ENCODE measurements around the gene GPC6.

DNA sequence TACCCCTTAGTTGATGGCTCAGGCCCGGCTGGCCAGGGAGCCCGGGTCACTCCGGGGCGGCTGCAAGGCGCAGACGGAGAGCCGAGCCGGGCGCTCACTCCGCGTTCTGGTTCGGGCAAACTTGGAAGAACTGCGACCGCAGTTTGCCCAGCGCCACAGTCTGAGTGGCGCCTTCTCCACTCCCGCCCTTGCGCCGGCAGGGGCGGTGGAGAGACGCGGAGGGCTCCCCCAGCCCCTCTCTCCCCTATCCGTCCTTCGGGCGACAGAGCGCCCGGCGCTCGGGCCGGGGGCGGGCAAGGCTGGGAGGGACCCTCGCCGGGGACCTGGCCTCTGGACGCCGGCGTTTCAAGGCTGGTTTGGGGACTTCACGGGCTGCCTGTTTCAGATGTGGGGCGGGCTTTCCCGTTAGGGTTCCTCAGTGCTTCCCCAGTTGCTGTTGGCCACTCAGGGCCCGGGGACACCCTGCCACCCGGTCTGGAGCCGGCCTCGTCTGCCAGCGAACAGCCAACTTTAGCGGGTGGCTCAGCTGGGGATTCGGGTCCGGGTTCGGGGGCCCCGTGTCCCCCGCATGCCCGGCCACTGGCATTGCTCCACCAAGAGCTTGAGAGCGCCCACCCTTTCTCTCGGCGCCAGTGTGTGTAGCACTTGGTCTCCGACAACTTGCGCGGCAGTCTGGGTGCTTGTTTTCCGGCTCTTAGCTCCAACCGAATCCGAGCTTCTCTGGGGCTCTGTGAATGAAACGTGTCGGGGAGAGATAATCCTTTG lies 1.5 kb downstream of the GPC6 start:
- no peak for TF ChIP-seq CTCF (IDR thresholded peaks at IDR 0.05; ENCODE audit: insufficient read depth, low read length, poor library complexity, severe bottlenecking)
- no peak for TF ChIP-seq EZH2phosphoT487 (conservative IDR thresholded peaks at IDR 0.05; ENCODE audit: low read length)
